HepG2 (cell line): Measurements from ENCODE around the gene SPSB2. TPM values are rescaled to one million over a fixed set of nuclear protein-coding genes. Genes with fewer than 3 reads are reported as not detected.

Experiments
- ATAC-seq: fragments of 200-7000 bp; cut with Tn5 transposase; 3 replicates; pipeline ENCODE4 v1.9.1; 2020; ENCODE audit warnings: mild to moderate bottlenecking, moderate library complexity
- BruUV-seq: library from RNA; stranded (reverse); fragments of 400-500 nt; replicated peaks from 2 replicates; lab custom pipeline; 2021; lab: Mats Ljungman, UMichigan
- CTCF ChIA-PET: fragments of 300-600 bp; formaldehyde crosslinking; extraction: SDS; loops from one replicate; lab custom pipeline; 2021; ENCODE audit warnings: low total read pairs, inconsistent platforms, low intra/inter-chr PET ratio; lab: Yijun Ruan, JAX
- POLR2A ChIA-PET: fragments of 350-600 bp; sonication (Branson Sonifier 250); formaldehyde crosslinking; loops from one replicate; lab custom pipeline; 2020; ENCODE audit warnings: antibody characterized with exemption, inconsistent platforms; lab: Yijun Ruan, JAX
- DNase-seq: peaks from one replicate; pipeline ENCODE4 v3.0.0-alpha.2; 2015; ENCODE audit warnings: low spot score
- FAIRE-seq: peaks from 3 replicates; lab custom pipeline; 2011; peaks lifted over from hg19 to GRCh38; lab: Jason Lieb, UNC
- H2AFZ ChIP-seq: one replicate; pipeline ENCODE4 v1.6.1; 2011; ENCODE audit warnings: low read length, inconsistent platforms
- H3K27ac ChIP-seq: fragments of 300-600 bp; 3 replicates; pipeline ENCODE4 v1.8.0; 2011; ENCODE audit warnings: mixed run types, mild to moderate bottlenecking, mixed read lengths, low read length, inconsistent platforms; ENCODE audit not compliant: insufficient read depth; ENCODE audit errors: extremely low read length
- H3K27me3 ChIP-seq, 2 experiments: fragments of 200-600 bp in 1 of 2; 2 replicates in 1 of 2; 3 replicates in 1 of 2; pipeline versions ENCODE4 v1.6.0 to v1.8.0; 2011; ENCODE audit warnings: low read length in 2 of 2, mild to moderate bottlenecking in 2 of 2, moderate library complexity in 2 of 2, inconsistent platforms in 1 of 2; ENCODE audit not compliant: insufficient read depth in 2 of 2, control insufficient read depth in 1 of 2
- H3K36me3 ChIP-seq, 2 experiments: fragments of 200-600 bp in 1 of 2; replicated peaks in 1 of 2; 2 replicates in 1 of 2; 3 replicates in 1 of 2; pipeline versions ENCODE4 v1.5.1 to v1.8.0; 2011; ENCODE audit warnings: low read length in 2 of 2, inconsistent platforms in 1 of 2; ENCODE audit not compliant: insufficient read depth in 2 of 2, control insufficient read depth in 1 of 2
- H3K4me1 ChIP-seq: 2 replicates; pipeline ENCODE4 v1.5.1; 2012; ENCODE audit warnings: low read length, inconsistent platforms; ENCODE audit not compliant: insufficient read depth
- H3K4me2 ChIP-seq: 2 replicates; pipeline ENCODE4 v1.6.0; 2011; ENCODE audit warnings: low read depth, low read length, inconsistent platforms
- H3K4me3 ChIP-seq, 3 experiments: fragments of 200-600 bp in 1 of 3; sonication (generic), shearing (Covaris generic) in 1 of 3; replicated peaks in 1 of 3; 2 replicates each; pipeline ENCODE4 v1.5.1; 2011 to 2016; ENCODE audit warnings: low read length in 3 of 3, inconsistent platforms in 2 of 3, low read depth in 2 of 3, mild to moderate bottlenecking in 2 of 3, control low read depth in 1 of 3, mixed read lengths in 1 of 3; ENCODE audit not compliant: insufficient read depth in 1 of 3
- H3K79me2 ChIP-seq: one replicate; pipeline ENCODE4 v1.6.1; 2011; ENCODE audit warnings: low read length, inconsistent platforms; ENCODE audit not compliant: insufficient read depth
- H3K9ac ChIP-seq: 2 replicates; pipeline ENCODE4 v1.6.0; 2011; ENCODE audit warnings: mild to moderate bottlenecking, low read depth, low read length, inconsistent platforms; ENCODE audit not compliant: insufficient read depth
- H3K9me3 ChIP-seq: 2 replicates; pipeline ENCODE4 v1.5.1; 2012; ENCODE audit warnings: mild to moderate bottlenecking, low read length
- H4K20me1 ChIP-seq: 2 replicates; pipeline ENCODE4 v1.6.0; 2011; ENCODE audit warnings: inconsistent platforms, mild to moderate bottlenecking, low read length, moderate library complexity; ENCODE audit not compliant: insufficient read depth
- ATF7 ChIP-seq, 2 experiments: fragments of 450-650 bp in 1 of 2; sonication (generic) in 1 of 2; formaldehyde crosslinking in 1 of 2; IDR thresholded peaks; 2 replicates each; pipeline versions ENCODE4 v1.4.0 to v1.6.1; 2016 to 2020; ENCODE audit warnings: antibody characterized with exemption in 1 of 2, mild to moderate bottlenecking in 1 of 2, missing genetic modification reagents in 1 of 2
- MAFF ChIP-seq: IDR thresholded peaks from 2 replicates; pipeline ENCODE4 v1.6.1; 2011; ENCODE audit warnings: low read depth, low read length, improper control_type of control experiment
- NCOA5 ChIP-seq: sonication (generic); formaldehyde crosslinking; IDR thresholded peaks from 2 replicates; pipeline ENCODE4 v1.4.0; 2020; ENCODE audit warnings: missing genetic modification reagents
- NFE2L2 ChIP-seq: fragments of 150-350 bp; IDR thresholded peaks from 2 replicates; pipeline ENCODE4 v1.6.1; 2014; ENCODE audit warnings: low read length
- REXO4 ChIP-seq: sonication (generic); formaldehyde crosslinking; IDR thresholded peaks from 2 replicates; pipeline ENCODE4 v1.8.0; 2022; ENCODE audit warnings: missing genetic modification reagents, mild to moderate bottlenecking, borderline replicate concordance
- YEATS4 ChIP-seq: sonication (generic); formaldehyde crosslinking; IDR thresholded peaks from 2 replicates; pipeline ENCODE4 v1.4.0; 2020; ENCODE audit warnings: missing genetic modification reagents, borderline replicate concordance
- ZKSCAN5 ChIP-seq: sonication (generic); formaldehyde crosslinking; IDR thresholded peaks from 2 replicates; pipeline ENCODE4 v1.5.1; 2020; ENCODE audit warnings: mild to moderate bottlenecking, missing genetic modification reagents
- ZNF749 ChIP-seq: sonication (generic); formaldehyde crosslinking; IDR thresholded peaks from 2 replicates; pipeline ENCODE4 v1.8.0; 2022; ENCODE audit warnings: mild to moderate bottlenecking, missing genetic modification reagents, moderate library complexity, borderline replicate concordance
- ZNF83 ChIP-seq: sonication (generic); formaldehyde crosslinking; IDR thresholded peaks from 2 replicates; pipeline ENCODE4 v1.4.0; 2020; ENCODE audit warnings: missing genetic modification reagents, mild to moderate bottlenecking, borderline replicate concordance
- WGBS: methylation state at CpG from one replicate; pipeline ENCODE4 v1.1.6; 2017; ENCODE audit warnings: low lambda C conversion rate; 5-methylcytosine and 5-hydroxymethylcytosine counted together
- in situ Hi-C: cut with HindIII; loops from 2 replicates; pipeline ENCODE4 v1.10.0; 2017; ENCODE audit warnings: low pct_unique_long_range_greater_than_20kb; ENCODE audit not compliant: extremely low pct_ligation_motif_present
- intact Hi-C: fragments of 100-400 bp; cut with micrococcal nuclease; formaldehyde crosslinking; loops from one replicate; pipeline ENCODE4 v1.10.0; 2022; ENCODE audit not compliant: unreplicated experiment
- polyA plus RNA-seq, 8 experiments: library from polyadenylated mRNA; depleted of rRNA in 3 of 8; stranded (reverse) in 7 of 8; unstranded in 1 of 8; fragments of >200 nt; fragmentation: Illumina TruSeq in 4 of 8; extraction: Trizol in 4 of 8; gene quantifications; 2 replicates each; pipeline versions ENCODE4 v1.2.1 to v1.2.3, GENCODE V29; 2011 to 2016; ENCODE audit warnings: low read depth in 4 of 8, missing spikeins in 1 of 8, mixed read lengths in 1 of 8; ENCODE audit not compliant: insufficient read depth in 1 of 8
- total RNA-seq, 5 experiments: library from RNA; depleted of rRNA; stranded (reverse); fragments of >200 nt; fragmentation: Illumina TruSeq; extraction: Trizol; gene quantifications; 2 replicates each; pipeline ENCODE4 v1.2.3, GENCODE V29; 2016; ENCODE audit warnings: low read depth in 1 of 5
- TF ChIP-seq, protein P1 (sequence below): sonication (generic); formaldehyde crosslinking; IDR thresholded peaks from 2 replicates; pipeline ENCODE4 v1.5.0; 2020; ENCODE audit warnings: mild to moderate bottlenecking, missing genetic modification reagents
- TF ChIP-seq, protein P2 (sequence below): sonication (generic); formaldehyde crosslinking; IDR thresholded peaks from 2 replicates; pipeline ENCODE4 v1.8.1; 2023; ENCODE audit warnings: mild to moderate bottlenecking, inconsistent platforms, moderate library complexity, missing genetic modification reagents, borderline replicate concordance
- TF ChIP-seq, protein P3 (sequence below): sonication (generic); formaldehyde crosslinking; IDR thresholded peaks from 2 replicates; pipeline ENCODE4 v1.5.1; 2020; ENCODE audit warnings: mild to moderate bottlenecking, moderate library complexity, missing genetic modification reagents
- TF ChIP-seq, protein P4 (sequence below): sonication (generic); formaldehyde crosslinking; IDR thresholded peaks from 2 replicates; pipeline ENCODE4 v1.4.0; 2020; ENCODE audit warnings: missing genetic modification reagents
- TF ChIP-seq, protein P5 (sequence below): sonication (generic); formaldehyde crosslinking; IDR thresholded peaks from 2 replicates; pipeline ENCODE4 v1.4.0; 2020; ENCODE audit warnings: missing genetic modification reagents; ENCODE audit errors: not compliant biosample characterization

SPSB2 gene
- total and polyA plus RNA-seq, 2 of the 13 experiments (the other 11 are each of a cell fraction or from before 2014, with no cell fraction given): 2.0 to 6.2 TPM

DNA sequence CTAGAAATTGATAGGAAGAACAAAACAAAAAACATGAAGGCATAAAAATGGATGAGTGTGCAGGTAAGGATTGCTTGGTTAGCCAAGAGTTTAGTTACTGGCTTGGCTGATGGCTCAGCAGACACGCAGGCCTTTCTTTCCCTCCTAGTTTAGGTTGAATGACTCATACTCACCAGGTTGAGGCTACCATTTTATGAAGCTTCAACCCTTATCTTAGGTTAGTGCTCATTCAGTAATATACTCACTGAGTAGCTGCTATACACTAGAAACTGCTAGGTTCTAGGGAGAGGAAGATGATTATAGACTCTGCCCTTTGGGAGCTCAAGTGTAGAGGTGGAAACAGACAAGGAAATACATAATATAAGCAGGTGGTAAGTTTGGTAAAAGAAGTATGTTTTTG, 38.8 kb downstream of the SPSB2 start:
- H3K27me3 ChIP-seq: no peaks in the 10 kb centered on the region
- TF ChIP-seq ZKSCAN5 (no peak), NFE2L2 (no peak), ZNF83 (CRISPR knock-in tag) (no peak), YEATS4 (CRISPR knock-in tag) (no peak), ZNF749 (CRISPR knock-in tag) (no peak), MAFF (no peak), NCOA5 (CRISPR knock-in tag) (no peak), REXO4 (no peak), ATF7 (IDR thresholded peaks at IDR 0.05) (no peak), ATF7 (CRISPR knock-in tag; IDR thresholded peaks at IDR 0.05) (no peak)
- TF ChIP-seq, protein P1, sequence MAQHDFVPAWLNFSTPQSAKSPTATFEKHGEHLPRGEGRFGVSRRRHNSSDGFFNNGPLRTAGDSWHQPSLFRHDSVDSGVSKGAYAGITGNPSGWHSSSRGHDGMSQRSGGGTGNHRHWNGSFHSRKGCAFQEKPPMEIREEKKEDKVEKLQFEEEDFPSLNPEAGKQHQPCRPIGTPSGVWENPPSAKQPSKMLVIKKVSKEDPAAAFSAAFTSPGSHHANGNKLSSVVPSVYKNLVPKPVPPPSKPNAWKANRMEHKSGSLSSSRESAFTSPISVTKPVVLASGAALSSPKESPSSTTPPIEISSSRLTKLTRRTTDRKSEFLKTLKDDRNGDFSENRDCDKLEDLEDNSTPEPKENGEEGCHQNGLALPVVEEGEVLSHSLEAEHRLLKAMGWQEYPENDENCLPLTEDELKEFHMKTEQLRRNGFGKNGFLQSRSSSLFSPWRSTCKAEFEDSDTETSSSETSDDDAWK (CRISPR knock-in tag): no peak
- TF ChIP-seq, protein P2, sequence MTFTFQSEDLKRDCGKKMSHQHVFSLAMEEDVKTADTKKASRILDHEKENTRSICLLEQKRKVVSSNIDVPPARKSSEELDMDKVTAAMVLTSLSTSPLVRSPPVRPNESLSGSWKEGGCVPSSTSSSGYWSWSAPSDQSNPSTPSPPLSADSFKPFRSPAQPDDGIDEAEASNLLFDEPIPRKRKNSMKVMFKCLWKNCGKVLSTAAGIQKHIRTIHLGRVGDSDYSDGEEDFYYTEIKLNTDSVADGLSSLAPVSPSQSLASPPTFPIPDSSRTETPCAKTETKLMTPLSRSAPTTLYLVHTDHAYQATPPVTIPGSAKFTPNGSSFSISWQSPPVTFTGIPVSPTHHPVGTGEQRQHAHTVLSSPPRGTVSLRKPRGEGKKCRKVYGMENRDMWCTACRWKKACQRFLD (CRISPR knock-in tag): no peak
- TF ChIP-seq, protein P3, sequence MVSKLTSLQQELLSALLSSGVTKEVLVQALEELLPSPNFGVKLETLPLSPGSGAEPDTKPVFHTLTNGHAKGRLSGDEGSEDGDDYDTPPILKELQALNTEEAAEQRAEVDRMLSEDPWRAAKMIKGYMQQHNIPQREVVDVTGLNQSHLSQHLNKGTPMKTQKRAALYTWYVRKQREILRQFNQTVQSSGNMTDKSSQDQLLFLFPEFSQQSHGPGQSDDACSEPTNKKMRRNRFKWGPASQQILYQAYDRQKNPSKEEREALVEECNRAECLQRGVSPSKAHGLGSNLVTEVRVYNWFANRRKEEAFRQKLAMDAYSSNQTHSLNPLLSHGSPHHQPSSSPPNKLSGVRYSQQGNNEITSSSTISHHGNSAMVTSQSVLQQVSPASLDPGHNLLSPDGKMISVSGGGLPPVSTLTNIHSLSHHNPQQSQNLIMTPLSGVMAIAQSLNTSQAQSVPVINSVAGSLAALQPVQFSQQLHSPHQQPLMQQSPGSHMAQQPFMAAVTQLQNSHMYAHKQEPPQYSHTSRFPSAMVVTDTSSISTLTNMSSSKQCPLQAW (CRISPR knock-in tag): no peak
- TF ChIP-seq, protein P4, sequence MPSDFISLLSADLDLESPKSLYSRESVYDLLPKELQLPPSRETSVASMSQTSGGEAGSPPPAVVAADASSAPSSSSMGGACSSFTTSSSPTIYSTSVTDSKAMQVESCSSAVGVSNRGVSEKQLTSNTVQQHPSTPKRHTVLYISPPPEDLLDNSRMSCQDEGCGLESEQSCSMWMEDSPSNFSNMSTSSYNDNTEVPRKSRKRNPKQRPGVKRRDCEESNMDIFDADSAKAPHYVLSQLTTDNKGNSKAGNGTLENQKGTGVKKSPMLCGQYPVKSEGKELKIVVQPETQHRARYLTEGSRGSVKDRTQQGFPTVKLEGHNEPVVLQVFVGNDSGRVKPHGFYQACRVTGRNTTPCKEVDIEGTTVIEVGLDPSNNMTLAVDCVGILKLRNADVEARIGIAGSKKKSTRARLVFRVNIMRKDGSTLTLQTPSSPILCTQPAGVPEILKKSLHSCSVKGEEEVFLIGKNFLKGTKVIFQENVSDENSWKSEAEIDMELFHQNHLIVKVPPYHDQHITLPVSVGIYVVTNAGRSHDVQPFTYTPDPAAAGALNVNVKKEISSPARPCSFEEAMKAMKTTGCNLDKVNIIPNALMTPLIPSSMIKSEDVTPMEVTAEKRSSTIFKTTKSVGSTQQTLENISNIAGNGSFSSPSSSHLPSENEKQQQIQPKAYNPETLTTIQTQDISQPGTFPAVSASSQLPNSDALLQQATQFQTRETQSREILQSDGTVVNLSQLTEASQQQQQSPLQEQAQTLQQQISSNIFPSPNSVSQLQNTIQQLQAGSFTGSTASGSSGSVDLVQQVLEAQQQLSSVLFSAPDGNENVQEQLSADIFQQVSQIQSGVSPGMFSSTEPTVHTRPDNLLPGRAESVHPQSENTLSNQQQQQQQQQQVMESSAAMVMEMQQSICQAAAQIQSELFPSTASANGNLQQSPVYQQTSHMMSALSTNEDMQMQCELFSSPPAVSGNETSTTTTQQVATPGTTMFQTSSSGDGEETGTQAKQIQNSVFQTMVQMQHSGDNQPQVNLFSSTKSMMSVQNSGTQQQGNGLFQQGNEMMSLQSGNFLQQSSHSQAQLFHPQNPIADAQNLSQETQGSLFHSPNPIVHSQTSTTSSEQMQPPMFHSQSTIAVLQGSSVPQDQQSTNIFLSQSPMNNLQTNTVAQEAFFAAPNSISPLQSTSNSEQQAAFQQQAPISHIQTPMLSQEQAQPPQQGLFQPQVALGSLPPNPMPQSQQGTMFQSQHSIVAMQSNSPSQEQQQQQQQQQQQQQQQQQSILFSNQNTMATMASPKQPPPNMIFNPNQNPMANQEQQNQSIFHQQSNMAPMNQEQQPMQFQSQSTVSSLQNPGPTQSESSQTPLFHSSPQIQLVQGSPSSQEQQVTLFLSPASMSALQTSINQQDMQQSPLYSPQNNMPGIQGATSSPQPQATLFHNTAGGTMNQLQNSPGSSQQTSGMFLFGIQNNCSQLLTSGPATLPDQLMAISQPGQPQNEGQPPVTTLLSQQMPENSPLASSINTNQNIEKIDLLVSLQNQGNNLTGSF (CRISPR knock-in tag): no peak
- TF ChIP-seq, protein P5, sequence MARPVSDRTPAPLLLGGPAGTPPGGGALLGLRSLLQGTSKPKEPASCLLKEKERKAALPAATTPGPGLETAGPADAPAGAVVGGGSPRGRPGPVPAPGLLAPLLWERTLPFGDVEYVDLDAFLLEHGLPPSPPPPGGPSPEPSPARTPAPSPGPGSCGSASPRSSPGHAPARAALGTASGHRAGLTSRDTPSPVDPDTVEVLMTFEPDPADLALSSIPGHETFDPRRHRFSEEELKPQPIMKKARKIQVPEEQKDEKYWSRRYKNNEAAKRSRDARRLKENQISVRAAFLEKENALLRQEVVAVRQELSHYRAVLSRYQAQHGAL (CRISPR knock-in tag): no peak
- TF ChIP-seq, all 625 proteins: peak for 0
- ATAC-seq (no peak), DNase-seq (no peak), FAIRE-seq (no peak)
- peaks cover 3% of the 10 kb centered on the region for H3K79me2 ChIP-seq
- ChIA-PET CTCF (no interaction called here), POLR2A (interaction anchor here (1.8 to 1.9 kb wide), 2 partner anchors 18 to 81 kb away, joined by 4 to 9 read pairs; partner anchors contain the start of genes CDCA3, MLF2 and USP5)
- H3K36me3 ChIP-seq: peaks cover 18 to 45% of the 10 kb centered on the region in 2 experiments; a peak in 4 of 5 replicates
- no peak overlapping the region for H3K4me2 ChIP-seq
- no peaks in the 10 kb centered on the region for H4K20me1 ChIP-seq
- peaks cover 14% of the 10 kb centered on the region for H3K4me1 ChIP-seq
- WGBS: 91% methylated on average over 1 of the region's 1 CpG
- in situ Hi-C loops: no loop called here
- H2AFZ ChIP-seq: no peak overlapping the region
- no peaks in the 10 kb centered on the region for H3K9me3 ChIP-seq
- intact Hi-C loops: no loop called here
- H3K4me3 ChIP-seq: no peak overlapping the region
- H3K27ac ChIP-seq: no peak overlapping the region
- BruUV-seq: no TSS peak
- H3K9ac ChIP-seq: no peak overlapping the region
